ENCODE measurements around the gene TSPAN9.

DNA sequence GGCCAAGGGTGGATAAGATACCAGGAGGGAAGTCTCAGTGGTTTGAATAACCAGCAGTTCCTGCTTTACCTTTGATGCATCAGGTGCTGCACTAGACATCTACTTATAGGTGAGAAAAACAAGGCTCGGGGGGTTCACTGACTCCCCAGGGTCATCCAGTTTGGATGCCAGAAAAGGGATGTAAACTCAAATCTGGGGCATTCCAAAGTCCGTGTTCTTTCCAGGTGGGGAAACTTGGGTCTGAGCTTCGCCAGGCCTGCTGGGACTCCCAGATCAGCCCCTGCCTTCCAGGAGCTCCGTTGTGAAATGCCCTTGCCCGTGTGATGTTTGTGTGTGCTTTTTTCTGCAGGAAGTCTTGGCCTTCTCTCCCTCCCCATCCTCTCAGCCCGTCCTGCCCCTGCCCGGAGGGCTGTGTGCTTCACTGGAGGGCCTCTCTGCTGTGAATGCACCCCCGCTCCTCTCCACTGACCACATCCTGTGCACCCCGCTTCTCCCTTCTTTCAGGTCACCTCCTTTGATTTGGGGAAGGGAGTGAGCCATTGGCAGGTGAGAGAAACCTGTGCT lies 42.1 kb downstream of the TSPAN9 start:
- TF ChIP-seq, protein P1, sequence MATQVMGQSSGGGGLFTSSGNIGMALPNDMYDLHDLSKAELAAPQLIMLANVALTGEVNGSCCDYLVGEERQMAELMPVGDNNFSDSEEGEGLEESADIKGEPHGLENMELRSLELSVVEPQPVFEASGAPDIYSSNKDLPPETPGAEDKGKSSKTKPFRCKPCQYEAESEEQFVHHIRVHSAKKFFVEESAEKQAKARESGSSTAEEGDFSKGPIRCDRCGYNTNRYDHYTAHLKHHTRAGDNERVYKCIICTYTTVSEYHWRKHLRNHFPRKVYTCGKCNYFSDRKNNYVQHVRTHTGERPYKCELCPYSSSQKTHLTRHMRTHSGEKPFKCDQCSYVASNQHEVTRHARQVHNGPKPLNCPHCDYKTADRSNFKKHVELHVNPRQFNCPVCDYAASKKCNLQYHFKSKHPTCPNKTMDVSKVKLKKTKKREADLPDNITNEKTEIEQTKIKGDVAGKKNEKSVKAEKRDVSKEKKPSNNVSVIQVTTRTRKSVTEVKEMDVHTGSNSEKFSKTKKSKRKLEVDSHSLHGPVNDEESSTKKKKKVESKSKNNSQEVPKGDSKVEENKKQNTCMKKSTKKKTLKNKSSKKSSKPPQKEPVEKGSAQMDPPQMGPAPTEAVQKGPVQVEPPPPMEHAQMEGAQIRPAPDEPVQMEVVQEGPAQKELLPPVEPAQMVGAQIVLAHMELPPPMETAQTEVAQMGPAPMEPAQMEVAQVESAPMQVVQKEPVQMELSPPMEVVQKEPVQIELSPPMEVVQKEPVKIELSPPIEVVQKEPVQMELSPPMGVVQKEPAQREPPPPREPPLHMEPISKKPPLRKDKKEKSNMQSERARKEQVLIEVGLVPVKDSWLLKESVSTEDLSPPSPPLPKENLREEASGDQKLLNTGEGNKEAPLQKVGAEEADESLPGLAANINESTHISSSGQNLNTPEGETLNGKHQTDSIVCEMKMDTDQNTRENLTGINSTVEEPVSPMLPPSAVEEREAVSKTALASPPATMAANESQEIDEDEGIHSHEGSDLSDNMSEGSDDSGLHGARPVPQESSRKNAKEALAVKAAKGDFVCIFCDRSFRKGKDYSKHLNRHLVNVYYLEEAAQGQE (IDR thresholded peaks at IDR 0.05; ENCODE audit: low read depth): no peak
- TF ChIP-seq, protein P2, sequence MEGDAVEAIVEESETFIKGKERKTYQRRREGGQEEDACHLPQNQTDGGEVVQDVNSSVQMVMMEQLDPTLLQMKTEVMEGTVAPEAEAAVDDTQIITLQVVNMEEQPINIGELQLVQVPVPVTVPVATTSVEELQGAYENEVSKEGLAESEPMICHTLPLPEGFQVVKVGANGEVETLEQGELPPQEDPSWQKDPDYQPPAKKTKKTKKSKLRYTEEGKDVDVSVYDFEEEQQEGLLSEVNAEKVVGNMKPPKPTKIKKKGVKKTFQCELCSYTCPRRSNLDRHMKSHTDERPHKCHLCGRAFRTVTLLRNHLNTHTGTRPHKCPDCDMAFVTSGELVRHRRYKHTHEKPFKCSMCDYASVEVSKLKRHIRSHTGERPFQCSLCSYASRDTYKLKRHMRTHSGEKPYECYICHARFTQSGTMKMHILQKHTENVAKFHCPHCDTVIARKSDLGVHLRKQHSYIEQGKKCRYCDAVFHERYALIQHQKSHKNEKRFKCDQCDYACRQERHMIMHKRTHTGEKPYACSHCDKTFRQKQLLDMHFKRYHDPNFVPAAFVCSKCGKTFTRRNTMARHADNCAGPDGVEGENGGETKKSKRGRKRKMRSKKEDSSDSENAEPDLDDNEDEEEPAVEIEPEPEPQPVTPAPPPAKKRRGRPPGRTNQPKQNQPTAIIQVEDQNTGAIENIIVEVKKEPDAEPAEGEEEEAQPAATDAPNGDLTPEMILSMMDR (IDR thresholded peaks at IDR 0.05 in 2 of 3, conservative IDR thresholded peaks at IDR 0.05 in 1 of 3; ENCODE audit: borderline replicate concordance in 1 of 3, insufficient read depth in 1 of 3, low read depth in 2 of 3, low read length in 2 of 3): no peak
- no peak for TF ChIP-seq CEBPB (IDR thresholded peaks at IDR 0.05; ENCODE audit: low read depth)
- TF ChIP-seq YY1 (IDR thresholded peaks at IDR 0.05; ENCODE audit: extremely low read depth, insufficient replicate concordance, low read depth, low read length): no peak
- TF ChIP-seq POLR2A (IDR thresholded peaks at IDR 0.05; ENCODE audit: borderline replicate concordance, extremely low read depth, insufficient read depth, insufficient read length): no peak
- TF ChIP-seq, protein P3, sequence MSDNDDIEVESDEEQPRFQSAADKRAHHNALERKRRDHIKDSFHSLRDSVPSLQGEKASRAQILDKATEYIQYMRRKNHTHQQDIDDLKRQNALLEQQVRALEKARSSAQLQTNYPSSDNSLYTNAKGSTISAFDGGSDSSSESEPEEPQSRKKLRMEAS (IDR thresholded peaks at IDR 0.05): no peak
- no peak for TF ChIP-seq POLR2AphosphoS5 (IDR thresholded peaks at IDR 0.05; ENCODE audit: low read depth, low read length)
- TF ChIP-seq JUND (IDR thresholded peaks at IDR 0.05): no peak
- TF ChIP-seq, protein P4, sequence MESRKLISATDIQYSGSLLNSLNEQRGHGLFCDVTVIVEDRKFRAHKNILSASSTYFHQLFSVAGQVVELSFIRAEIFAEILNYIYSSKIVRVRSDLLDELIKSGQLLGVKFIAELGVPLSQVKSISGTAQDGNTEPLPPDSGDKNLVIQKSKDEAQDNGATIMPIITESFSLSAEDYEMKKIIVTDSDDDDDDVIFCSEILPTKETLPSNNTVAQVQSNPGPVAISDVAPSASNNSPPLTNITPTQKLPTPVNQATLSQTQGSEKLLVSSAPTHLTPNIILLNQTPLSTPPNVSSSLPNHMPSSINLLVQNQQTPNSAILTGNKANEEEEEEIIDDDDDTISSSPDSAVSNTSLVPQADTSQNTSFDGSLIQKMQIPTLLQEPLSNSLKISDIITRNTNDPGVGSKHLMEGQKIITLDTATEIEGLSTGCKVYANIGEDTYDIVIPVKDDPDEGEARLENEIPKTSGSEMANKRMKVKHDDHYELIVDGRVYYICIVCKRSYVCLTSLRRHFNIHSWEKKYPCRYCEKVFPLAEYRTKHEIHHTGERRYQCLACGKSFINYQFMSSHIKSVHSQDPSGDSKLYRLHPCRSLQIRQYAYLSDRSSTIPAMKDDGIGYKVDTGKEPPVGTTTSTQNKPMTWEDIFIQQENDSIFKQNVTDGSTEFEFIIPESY (IDR thresholded peaks at IDR 0.05; ENCODE audit: extremely low read depth, insufficient replicate concordance, low read length): no peak
- no peak for TF ChIP-seq EZH2 (IDR thresholded peaks at IDR 0.05)
- TF ChIP-seq TCF7L2 (IDR thresholded peaks at IDR 0.05; ENCODE audit: borderline replicate concordance, extremely low read depth, insufficient read depth, insufficient read length): no peak
- no peak for TF ChIP-seq FOSL1 (IDR thresholded peaks at IDR 0.05; ENCODE audit: low read depth)
- no peak for TF ChIP-seq SIN3A (IDR thresholded peaks at IDR 0.05; ENCODE audit: low read depth)
- TF ChIP-seq RAD21 (IDR thresholded peaks at IDR 0.05; ENCODE audit: low read depth): no peak

Data from HCT116 (cell line).